HEK293T (cell line): ENCODE results near the gene KCNMA1.

Source experiments
- CTCF ChIA-PET: fragments of 350-600 bp; formaldehyde crosslinking; extraction: SDS; loops from one replicate; lab custom pipeline; 2021; ENCODE audit warnings: antibody characterized with exemption, inconsistent platforms; lab: Yijun Ruan, JAX
- POLR2A ChIA-PET: fragments of 350-600 bp; formaldehyde crosslinking; extraction: SDS; loops from one replicate; lab custom pipeline; 2020; ENCODE audit warnings: antibody characterized with exemption, inconsistent platforms; lab: Yijun Ruan, JAX
- DNase-seq: peaks from one replicate; pipeline ENCODE4 v3.0.0; 2012; ENCODE audit warnings: mixed read lengths; ENCODE audit errors: extremely low spot score
- ARNT ChIP-seq: fragments of 450-650 bp; IDR thresholded peaks from 2 replicates; pipeline ENCODE4 v1.6.1; 2017; ENCODE audit warnings: mild to moderate bottlenecking
- BHLHE40 ChIP-seq: fragments of 450-650 bp; IDR thresholded peaks from 2 replicates; pipeline ENCODE4 v1.6.1; 2016; ENCODE audit warnings: mild to moderate bottlenecking, moderate library complexity, borderline replicate concordance
- CTBP1 ChIP-seq: fragments of 450-650 bp; IDR thresholded peaks from 2 replicates; pipeline ENCODE4 v1.6.1; 2016; ENCODE audit warnings: borderline replicate concordance
- ELF4 ChIP-seq: fragments of 450-650 bp; IDR thresholded peaks from 2 replicates; pipeline ENCODE4 v1.6.1; 2017; ENCODE audit warnings: antibody characterized with exemption
- FOXA1 ChIP-seq: fragments of 450-650 bp; IDR thresholded peaks from 2 replicates; pipeline ENCODE4 v1.6.1; 2016; ENCODE audit warnings: mild to moderate bottlenecking
- FOXK2 ChIP-seq: fragments of 450-650 bp; IDR thresholded peaks from 2 replicates; pipeline ENCODE4 v1.6.1; 2016; ENCODE audit warnings: mild to moderate bottlenecking
- FOXM1 ChIP-seq: fragments of 450-650 bp; IDR thresholded peaks from 2 replicates; pipeline ENCODE4 v1.6.1; 2017; ENCODE audit warnings: mild to moderate bottlenecking, borderline replicate concordance
- HDGF ChIP-seq: fragments of 450-650 bp; IDR thresholded peaks from 2 replicates; pipeline ENCODE4 v1.6.1; 2017; ENCODE audit warnings: antibody characterized with exemption, borderline replicate concordance
- L3MBTL2 ChIP-seq: fragments of 450-650 bp; conservative IDR thresholded peaks from 2 replicates; pipeline ENCODE4 v1.6.1; 2016; ENCODE audit warnings: mild to moderate bottlenecking
- LEF1 ChIP-seq: fragments of 450-650 bp; IDR thresholded peaks from 2 replicates; pipeline ENCODE4 v1.6.1; 2017; ENCODE audit warnings: mild to moderate bottlenecking, borderline replicate concordance
- NFRKB ChIP-seq: fragments of 450-650 bp; IDR thresholded peaks from 2 replicates; pipeline ENCODE4 v1.6.1; 2016; ENCODE audit warnings: mild to moderate bottlenecking, moderate library complexity
- SP1 ChIP-seq: fragments of 450-650 bp; IDR thresholded peaks from 2 replicates; pipeline ENCODE4 v1.6.1; 2017
- SUZ12 ChIP-seq: fragments of 450-650 bp; IDR thresholded peaks from 2 replicates; pipeline ENCODE4 v1.6.1; 2016; ENCODE audit warnings: mild to moderate bottlenecking
- TARDBP ChIP-seq: fragments of 450-650 bp; IDR thresholded peaks from 2 replicates; pipeline ENCODE4 v1.6.1; 2016
- ZNF384 ChIP-seq: fragments of 450-650 bp; IDR thresholded peaks from 2 replicates; pipeline ENCODE4 v1.6.1; 2016
- TF ChIP-seq, protein P1 (sequence below): fragments of 450-650 bp; IDR thresholded peaks from 2 replicates; pipeline ENCODE4 v1.6.1; 2016

Gene KCNMA1

DNA sequence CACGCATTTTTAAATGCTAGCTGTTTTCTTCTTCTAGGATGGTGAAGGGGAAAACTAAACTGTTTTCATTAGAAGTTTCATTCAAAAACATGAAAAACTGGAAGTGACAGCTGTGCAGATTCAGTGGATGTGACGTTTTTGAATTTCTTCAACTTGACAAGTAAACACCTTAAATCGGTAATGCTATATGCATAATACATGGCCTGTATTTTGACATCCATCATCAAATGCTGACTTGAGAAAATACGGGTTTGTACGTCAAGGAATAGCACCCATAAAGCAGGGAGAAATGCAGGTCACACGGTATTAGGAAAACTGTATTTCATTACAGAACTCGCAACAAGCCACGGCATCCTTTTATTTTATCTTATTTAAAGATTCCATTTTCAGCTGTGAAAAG lies 720.5 kb downstream of the KCNMA1 start:
- TF ChIP-seq L3MBTL2 = no peak
- TF ChIP-seq ZNF384 = no peak
- TF ChIP-seq FOXK2 = no peak
- TF ChIP-seq ARNT = no peak
- no peak for DNase-seq
- CTCF ChIA-PET = no interaction called here
- POLR2A ChIA-PET = no interaction called here

GRCh38 chr10:76916536-76916935 lies 721.1 kb downstream of the KCNMA1 start:
- TF ChIP-seq SP1 (no peak), L3MBTL2 (no peak), FOXA1 (no peak), SUZ12 (no peak)
- POLR2A ChIA-PET = no interaction called here
- CTCF ChIA-PET = interaction anchor here (0.7 kb wide), 1 partner anchor 9 kb away, joined by 3 read pairs; no protein-coding TSS in a partner anchor
- DNase-seq = no peak

GRCh38 chr10:76915316-76915715 lies 722.3 kb downstream of the KCNMA1 start:
- ChIA-PET POLR2A (no interaction called here), CTCF (interaction anchor here (0.5 kb wide), 1 partner anchor 28 kb away, joined by 3 read pairs; no protein-coding TSS in a partner anchor)
- TF ChIP-seq NFRKB = no peak
- TF ChIP-seq ELF4 = no peak
- TF ChIP-seq, protein P1, sequence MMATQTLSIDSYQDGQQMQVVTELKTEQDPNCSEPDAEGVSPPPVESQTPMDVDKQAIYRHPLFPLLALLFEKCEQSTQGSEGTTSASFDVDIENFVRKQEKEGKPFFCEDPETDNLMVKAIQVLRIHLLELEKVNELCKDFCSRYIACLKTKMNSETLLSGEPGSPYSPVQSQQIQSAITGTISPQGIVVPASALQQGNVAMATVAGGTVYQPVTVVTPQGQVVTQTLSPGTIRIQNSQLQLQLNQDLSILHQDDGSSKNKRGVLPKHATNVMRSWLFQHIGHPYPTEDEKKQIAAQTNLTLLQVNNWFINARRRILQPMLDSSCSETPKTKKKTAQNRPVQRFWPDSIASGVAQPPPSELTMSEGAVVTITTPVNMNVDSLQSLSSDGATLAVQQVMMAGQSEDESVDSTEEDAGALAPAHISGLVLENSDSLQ = no peak
- TF ChIP-seq CTBP1 = no peak
- TF ChIP-seq FOXK2 = no peak
- no peak for TF ChIP-seq TARDBP
- TF ChIP-seq L3MBTL2 = no peak
- TF ChIP-seq SUZ12 = no peak
- no peak for TF ChIP-seq LEF1
- no peak for TF ChIP-seq ZNF384
- TF ChIP-seq ARNT = no peak
- DNase-seq = no peak

DNA sequence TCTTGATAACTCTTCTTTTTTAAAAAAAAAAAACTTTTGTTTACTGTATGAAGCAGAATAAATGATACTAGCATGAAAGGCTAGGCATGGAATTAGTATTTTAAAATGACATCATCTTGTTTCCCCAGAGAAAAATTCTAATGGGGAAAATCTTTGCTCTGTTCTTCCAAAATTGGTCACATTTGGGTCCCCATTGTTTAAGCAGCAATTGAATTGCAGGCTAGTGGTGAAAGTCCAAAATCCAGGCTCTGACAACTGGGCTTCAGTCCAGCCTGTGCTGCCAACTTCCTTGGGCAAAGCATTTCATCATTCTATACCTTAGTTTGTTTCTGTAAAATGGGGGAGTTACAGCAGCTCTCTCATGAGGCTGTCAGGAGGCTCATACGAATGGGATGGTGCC lies 726.4 kb downstream of the KCNMA1 start:
- ChIA-PET POLR2A (no interaction called here), CTCF (no interaction called here)
- no peak for DNase-seq
- TF ChIP-seq TARDBP (no peak), FOXK2 (no peak), ARNT (no peak)

GRCh38 chr10:76910184-76910962 lies 727.2 kb downstream of the KCNMA1 start:
- CTCF ChIA-PET = no interaction called here
- no peak for DNase-seq
- TF ChIP-seq L3MBTL2 (no peak), ELF4 (no peak), NFRKB (no peak), LEF1 (no peak), ZNF384 (no peak), SUZ12 (no peak), SP1 (no peak), ARNT (no peak), FOXA1 (no peak), FOXK2 (no peak), TARDBP (no peak), HDGF (no peak), FOXM1 (no peak), CTBP1 (no peak), BHLHE40 (no peak)
- TF ChIP-seq, protein P1 = no peak
- POLR2A ChIA-PET = no interaction called here

DNA sequence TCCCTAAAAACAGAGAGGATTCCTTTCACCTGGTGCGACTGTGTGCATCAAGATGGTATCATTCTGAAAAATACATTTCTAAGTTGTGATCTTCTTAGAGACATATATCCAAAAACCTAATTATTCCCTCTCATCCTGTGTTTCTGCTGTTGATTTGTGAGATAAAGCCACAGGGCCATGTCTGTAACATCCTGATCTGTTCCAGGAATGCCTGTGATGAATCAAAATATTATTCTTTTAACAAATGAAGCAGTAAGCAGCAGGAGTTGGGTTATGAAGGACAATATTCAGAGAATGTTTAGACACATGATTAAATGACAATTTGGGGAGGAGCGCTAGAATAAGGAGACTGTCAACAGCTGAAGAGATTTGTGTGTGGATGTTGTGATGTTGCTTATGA lies 731.4 kb downstream of the KCNMA1 start:
- no peak for DNase-seq
- TF ChIP-seq FOXA1 = no peak
- no peak for TF ChIP-seq NFRKB
- TF ChIP-seq, protein P1 = no peak
- no peak for TF ChIP-seq LEF1
- no peak for TF ChIP-seq FOXK2
- TF ChIP-seq HDGF = no peak
- TF ChIP-seq TARDBP = no peak
- no peak for TF ChIP-seq SUZ12
- no peak for TF ChIP-seq CTBP1
- no peak for TF ChIP-seq ELF4
- TF ChIP-seq L3MBTL2 = no peak
- POLR2A ChIA-PET = no interaction called here
- CTCF ChIA-PET = no interaction called here

DNA sequence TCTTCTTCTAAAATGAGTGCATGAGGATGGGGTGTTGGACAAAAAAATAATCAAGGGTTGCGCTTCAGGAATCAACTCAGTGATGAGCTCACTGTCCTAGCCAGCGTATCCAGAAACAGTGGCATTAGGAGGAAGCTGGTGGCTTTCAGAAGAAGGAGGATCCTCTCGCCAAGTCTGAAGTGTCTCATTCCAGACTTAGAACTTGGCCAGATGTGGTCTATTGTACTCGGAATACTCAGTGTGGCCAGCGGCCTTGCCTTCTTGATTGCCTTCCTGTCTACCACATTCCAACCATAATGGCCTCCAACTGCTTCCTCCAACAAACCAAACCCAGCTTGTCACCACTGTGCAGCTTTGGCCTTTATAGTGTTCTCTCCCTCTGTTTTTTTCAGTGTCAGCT lies 732.4 kb downstream of the KCNMA1 start:
- TF ChIP-seq, protein P1 = no peak
- TF ChIP-seq BHLHE40 (no peak), NFRKB (no peak), HDGF (no peak), ELF4 (no peak), SUZ12 (no peak), ZNF384 (no peak), ARNT (no peak), FOXA1 (no peak), TARDBP (no peak), FOXM1 (no peak), SP1 (no peak), FOXK2 (no peak)
- no peak for DNase-seq
- ChIA-PET CTCF (no interaction called here), POLR2A (no interaction called here)
